HG03095 (cell line): ENCODE data around the gene TDP1.

ENCODE experiments used
- ATAC-seq: cut with Tn5 transposase; IDR thresholded peaks from one replicate; pipeline ENCODE4 v1.9.1; 2021; ENCODE audit warnings: moderate library complexity; ENCODE audit not compliant: unreplicated experiment

Gene TDP1

DNA sequence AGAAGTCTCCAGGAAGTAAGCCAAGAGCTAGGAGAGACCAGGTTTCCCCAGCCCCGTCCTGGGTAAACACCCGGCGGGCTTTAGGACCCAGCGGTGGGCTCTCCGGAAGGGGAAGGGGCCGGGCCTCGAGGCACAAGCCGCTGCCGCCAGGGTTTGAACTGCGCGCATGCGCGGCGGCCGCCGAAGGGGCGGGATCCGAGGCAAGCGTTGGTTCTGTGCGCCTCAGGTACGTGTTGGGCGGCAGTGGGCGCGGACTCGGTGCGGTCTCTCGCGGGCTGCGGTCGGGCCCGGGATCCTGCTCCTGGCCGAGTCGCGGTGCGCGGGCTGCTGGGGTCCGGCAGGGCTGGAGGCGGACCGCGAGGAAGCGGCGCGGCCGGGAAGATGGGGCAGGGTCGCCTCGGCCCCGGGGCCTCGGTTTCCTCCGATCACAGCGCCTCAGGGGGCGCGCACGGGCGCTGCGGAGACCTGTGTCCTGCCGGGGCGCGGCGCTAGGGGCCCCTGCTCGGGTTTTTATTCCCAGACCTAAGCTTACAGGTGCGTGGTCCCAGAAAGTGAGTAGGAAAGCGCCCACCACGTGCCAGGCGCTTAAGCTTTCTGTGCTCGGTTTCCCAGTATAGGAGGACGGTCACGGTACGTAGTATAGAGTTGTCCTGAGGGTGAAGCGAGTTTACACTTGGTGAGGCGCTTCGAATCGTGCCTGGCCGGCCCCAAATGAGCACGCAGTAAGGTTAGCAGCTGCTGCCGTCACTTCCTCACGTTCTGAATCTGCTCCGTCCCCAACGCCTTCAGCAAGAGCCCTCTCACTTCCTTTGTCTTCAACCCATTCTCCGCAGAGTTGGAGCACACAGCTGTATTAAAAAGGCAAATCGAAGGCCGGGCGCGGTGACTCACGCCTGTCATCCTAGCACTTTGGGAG, at the start of gene TDP1:
TDP1 (plus strand) TSS at position 183 of the 916 bp plus-strand sequence. CDS start 7,188 bp downstream, outside the sequence.
- peak; percentile 56 for ATAC-seq

- no peak for ATAC-seq
Observed at GRCh38 chr14:89906000-89906399, 49.7 kb upstream of the TDP1 start.

DNA sequence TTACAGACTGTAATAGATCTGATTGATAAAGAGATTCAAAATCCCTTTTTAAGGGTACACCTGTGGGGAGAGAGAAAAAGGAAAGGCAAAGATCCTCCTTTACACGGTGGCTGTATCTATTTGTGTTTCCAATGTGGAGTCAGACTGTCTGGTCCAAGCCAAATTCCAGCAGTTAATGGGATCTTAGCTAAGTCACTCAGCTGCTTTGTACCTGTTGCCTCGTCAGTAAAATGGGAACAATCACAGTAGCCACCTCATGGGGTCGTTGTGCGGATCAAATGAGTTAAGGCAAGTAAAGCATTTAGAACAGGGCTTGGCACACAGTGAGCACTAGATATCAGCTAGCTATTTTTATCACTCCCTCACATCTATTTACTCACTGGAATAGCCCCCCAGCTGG, 48.1 kb upstream of the TDP1 start:
- no peak for ATAC-seq

DNA sequence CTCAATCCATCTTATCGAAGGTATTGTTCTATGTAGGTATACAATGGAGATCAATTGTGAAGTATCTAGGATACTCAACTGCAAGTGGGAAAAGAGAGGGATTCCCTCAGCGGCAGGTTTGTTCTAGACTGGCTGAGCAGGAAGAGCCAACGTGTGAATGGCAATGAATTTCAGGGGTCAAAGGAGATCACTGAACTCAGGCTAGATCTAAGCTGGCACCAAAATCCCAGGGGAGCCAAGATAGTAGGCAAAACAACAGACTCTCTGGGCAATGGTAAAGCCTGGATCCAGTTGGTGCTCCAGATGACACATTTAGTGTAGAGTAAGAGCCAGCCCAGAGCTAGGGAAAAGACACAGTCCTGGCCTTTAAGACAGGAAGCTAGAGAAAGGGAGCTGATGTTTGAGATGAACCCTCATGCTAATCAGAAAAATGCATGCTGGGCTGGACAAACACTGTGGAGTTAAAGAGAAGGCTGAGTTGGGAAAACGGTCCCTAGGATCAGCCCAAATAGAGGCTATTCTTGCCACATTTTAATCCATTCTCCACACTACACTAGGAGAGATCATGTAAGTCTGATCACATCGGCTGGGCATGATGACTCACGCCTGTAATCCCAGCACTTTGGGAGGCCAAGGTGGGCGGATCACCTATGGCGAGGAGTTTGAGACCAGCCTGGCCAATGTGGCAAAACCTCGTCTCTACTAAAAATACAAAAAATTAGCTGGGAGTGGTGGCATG, 46.8 kb upstream of the TDP1 start:
- no peak for ATAC-seq

DNA sequence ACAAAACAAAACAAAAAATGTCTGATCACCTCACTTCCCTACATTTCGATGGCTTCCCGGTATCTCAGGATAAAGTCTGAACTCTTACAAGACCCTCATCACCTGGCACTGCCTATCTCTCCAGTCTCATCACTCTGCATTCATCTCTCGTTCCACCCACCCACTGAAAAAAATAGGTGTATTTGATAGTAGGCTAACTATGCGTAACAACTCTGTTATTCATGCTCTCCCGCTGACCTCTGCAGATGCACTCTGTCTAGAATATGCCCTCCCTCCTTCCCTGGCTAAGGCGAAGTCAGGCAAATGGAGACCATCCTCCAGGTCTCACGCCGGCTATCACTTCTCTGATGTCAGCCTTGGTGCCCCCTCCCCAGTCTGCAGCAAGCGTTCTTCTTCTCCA, 46.1 kb upstream of the TDP1 start:
- no peak for ATAC-seq

DNA sequence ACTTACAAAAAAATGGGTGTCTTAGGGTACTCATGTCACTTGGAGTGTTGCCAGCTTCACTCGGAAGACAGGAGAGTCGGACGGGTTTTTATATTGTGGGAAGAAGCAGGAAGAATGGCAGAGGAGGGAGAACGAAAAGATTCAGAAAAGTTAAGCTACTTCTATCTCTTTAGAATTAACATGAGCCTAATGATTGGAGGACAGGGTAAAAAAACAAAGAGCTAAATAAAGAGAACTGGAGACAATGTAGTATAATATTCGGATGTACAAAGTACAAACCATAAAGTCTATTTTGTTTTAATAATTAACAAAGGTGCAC, 45.1 kb upstream of the TDP1 start:
- ATAC-seq, result no peak

DNA sequence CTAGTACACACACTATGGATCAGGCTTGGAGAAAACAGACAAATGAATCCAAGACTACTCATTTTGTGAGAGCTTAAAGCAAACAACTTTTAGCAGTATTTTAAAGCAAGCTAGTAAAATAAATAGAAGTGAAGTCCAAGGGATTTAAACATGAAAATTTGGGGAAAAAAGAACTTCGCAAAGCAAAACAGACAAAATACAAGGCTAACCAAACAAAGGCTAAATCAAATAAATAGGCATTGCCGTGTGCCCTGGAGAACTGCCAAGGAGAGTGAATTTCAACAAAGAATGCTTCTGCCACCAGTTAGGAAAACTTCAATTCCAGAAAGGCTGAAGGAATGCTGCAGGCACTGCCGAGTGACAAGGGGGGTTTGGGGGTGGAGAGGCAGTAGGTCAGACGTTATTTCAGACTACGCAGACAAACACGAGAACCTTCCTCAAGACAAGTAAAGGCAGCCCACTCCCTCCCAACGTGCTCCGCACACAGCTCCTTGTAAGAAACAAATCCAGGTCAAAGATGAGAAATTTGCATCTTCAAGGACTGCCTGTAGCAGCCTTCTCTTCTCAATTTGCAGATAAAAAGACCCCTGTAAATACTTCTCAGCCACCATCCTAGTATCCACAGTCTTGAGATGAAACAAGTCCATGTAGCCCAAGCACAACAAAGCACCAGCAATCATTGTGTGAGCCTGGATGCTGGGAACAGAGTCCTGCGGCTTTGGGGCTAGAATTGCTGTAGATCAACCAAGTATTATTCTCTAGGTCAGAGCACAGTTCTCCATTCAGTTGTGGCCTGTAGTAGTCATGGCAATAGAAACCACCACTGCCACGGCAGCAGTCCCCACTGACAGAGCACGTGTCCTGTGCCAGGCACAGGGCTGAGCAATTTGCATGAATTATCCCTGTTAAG, 44.5 kb upstream of the TDP1 start:
- ATAC-seq, result no peak

GRCh38 chr14:89912221-89912620, 43.5 kb upstream of the TDP1 start:
- ATAC-seq, result no peak

DNA sequence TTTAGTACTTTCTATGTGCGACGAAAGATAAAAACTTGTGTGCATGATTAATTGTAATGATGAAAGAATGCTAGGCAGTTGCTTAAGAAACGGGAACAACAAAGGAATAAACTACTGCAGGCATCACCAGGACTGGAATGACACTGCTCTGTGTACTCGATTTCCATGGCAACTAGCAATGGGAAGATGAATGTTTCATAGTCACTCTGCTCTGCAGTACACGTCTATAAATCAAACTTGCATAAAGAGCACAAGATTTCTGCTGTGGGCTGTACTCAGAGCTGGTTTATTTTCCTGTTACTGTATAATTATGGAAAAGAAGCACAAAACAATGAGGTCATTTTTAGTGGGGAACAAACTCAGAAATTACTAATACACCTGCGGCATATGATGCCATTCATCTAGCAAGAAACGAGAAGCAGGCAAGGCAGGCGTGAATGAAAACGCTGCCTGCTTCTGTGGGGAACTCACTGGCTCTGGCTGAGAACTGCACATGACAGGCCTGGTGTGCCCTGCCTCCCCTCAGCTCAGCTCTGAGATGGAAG, 43.0 kb upstream of the TDP1 start:
- ATAC-seq, result no peak

DNA sequence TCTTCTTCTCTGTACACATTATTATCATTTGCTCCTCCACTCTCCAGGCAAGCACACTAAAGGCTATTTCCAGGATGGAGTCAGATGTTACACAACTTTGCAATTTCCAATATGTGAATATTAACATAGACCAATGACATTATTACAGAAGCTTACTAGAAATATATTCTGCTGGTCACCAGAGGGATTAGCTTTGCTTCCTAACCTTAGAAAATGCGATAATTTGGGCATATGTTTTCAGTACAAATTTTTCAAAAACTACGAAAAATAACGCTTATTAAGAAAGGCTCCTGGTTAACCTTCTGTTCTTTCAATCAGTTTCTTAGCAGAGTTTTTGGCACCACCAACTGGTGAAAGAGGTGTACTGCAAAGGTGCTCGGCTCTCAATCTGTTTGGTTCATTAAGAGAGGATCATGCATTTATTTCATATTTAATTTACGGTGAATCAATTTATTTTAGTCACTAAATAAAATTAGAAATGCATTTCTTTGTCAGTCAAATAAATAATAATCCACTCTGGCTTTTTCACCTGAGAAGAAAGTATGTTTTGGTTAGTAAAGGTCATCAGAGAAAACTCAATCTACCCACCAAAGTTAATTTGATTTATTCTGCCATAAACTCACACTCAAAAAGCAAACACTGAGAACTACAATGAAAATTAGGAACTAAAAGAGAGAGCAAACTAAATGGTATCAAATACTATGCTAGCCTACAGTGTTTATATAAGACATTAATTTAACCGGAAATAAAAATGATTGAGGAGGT, 40.4 kb upstream of the TDP1 start:
- no peak for ATAC-seq

- no peak for ATAC-seq
Observed at GRCh38 chr14:89918721-89919120, 37.0 kb upstream of the TDP1 start.

DNA sequence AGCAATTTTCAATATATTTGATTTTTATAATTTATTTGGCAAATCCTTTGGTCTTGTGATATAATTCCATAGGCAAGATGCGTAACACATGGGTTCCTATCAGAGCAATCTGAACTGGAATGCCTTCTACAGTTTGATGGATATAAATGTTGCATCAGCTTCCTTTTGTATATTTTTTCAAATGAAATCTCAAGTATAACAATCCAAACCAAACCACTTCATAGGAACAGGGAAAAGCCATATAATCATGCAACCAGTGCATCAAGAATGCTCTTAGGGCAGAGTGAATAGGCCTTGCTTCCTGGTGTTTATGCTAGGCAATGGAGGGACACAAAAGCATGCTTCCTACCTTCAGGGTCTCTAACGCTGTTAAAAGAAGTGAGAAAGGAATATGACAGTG, 35.7 kb upstream of the TDP1 start:
- ATAC-seq, result no peak

GRCh38 chr14:89921346-89921745, 34.4 kb upstream of the TDP1 start:
- ATAC-seq, result no peak

DNA sequence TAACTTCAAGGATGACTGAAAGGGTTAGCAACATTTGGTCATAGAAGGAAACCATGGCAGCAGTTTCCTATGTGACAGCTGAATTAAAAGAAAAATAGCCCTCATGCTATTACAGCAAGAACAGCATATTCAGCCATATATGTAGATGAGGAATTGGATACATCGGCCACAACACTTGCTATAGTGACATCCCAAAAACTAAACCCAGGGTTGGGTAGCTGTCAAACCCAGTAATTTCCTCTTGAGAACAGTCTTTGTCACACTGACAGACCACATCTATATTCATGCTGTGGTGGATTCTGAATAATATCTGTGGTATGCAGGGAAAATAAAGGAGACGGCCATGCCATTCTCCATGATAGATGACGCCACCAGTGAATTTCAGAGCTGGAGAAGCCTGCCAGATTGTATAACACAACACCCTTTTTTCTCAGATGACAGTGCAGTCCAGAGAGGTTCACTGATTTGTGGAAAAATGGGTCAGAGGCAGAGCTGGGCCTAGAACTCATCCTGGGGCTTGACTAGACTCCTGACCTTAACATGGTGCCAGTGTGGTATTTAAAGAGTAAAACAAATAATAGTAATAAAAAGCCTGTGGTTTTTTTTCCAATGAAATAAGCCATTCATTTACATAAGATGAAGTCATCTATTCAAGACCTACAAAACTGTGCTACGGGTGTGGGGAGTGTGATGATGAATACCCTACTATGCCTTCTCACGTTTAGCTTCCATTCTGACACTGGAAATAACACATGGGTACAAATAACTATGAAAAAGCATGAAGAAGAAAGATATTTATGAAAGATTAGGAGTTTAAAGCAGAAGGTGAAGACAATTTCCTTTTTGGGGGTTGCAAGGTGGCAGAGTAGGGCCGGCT, 33.5 kb upstream of the TDP1 start:
- no peak for ATAC-seq

DNA sequence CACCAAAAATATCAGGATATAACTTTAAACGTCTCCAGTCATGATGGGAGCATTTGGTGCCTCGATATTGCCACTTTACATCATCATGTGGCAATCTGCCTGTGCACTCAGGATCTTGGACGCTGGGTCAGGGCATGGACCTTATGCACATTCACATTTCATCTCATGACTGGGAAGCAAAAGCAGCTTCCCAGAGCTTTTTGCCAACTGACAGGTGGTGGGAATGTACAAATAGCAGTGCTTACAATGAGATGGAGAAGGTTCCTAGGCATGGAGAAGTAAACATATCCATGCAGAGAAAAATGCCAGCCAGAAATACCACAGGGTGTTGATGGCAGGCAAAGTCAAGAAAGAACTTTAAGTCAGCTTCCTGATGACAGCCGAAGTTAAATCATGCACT, 31.5 kb upstream of the TDP1 start:
- ATAC-seq, result no peak

GRCh38 chr14:89926694-89927093, 29.0 kb upstream of the TDP1 start:
- no peak for ATAC-seq

GRCh38 chr14:89927186-89927865, 28.4 kb upstream of the TDP1 start:
- ATAC-seq, result no peak

- ATAC-seq, result no peak
Observed at GRCh38 chr14:89933002-89933401, 22.7 kb upstream of the TDP1 start.
